Daoy (cell line): ENCODE data around the gene NOMO2. TPM values are rescaled to one million over a fixed set of nuclear protein-coding genes. Genes with fewer than 3 reads are reported as not detected.
"Not testable (repeated sequence)": the region's sequence is repeated elsewhere in the genome, so short reads cannot be mapped to it uniquely, and the experiment has no call there.

Source experiments
- DNase-seq: peaks from one replicate; pipeline ENCODE4 v3.0.0-alpha.2; 2015; ENCODE audit warnings: low read depth
- total RNA-seq: library from RNA; depleted of rRNA; stranded (reverse); fragments of >200 nt; shearing (Covaris generic); gene quantifications from 2 replicates; pipeline ENCODE4 v1.2.3, GENCODE V29; 2014; rRNA removed

Gene NOMO2
- 76.6 and 77.5 TPM in 2 replicates for total RNA-seq

- peak; percentile 7 for DNase-seq
These were observed at the start of gene NOMO2 for GRCh38 chr16:18561727-18562314. NOMO2 (minus strand) TSS chr16:18562097; CDS start chr16:18562040, 57 bp downstream.

- not testable (repeated sequence) for DNase-seq
These were observed 48.4 kb upstream of the NOMO2 start for GRCh38 chr16:18610147-18610803.

DNA sequence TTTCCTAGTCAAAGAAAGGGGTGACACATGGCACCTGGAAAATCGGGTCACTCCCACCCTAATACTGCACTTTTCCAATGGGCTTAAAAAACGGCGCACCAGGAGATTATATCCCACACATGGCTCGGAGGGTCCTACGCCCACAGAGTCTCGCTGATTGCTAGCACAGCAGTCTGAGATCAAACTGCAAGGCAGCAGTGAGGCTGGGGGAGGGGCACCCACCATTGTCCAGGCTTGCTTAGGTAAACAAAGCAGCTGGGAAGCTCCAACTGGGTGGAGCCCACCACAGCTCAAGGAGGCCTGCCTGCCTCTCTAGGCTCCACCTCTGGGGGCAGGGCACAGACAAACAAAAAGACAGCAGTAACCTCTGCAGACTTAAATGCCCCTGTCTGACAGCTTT lies 46.4 kb upstream of the NOMO2 start:
- DNase-seq, result not testable (repeated sequence)

DNA sequence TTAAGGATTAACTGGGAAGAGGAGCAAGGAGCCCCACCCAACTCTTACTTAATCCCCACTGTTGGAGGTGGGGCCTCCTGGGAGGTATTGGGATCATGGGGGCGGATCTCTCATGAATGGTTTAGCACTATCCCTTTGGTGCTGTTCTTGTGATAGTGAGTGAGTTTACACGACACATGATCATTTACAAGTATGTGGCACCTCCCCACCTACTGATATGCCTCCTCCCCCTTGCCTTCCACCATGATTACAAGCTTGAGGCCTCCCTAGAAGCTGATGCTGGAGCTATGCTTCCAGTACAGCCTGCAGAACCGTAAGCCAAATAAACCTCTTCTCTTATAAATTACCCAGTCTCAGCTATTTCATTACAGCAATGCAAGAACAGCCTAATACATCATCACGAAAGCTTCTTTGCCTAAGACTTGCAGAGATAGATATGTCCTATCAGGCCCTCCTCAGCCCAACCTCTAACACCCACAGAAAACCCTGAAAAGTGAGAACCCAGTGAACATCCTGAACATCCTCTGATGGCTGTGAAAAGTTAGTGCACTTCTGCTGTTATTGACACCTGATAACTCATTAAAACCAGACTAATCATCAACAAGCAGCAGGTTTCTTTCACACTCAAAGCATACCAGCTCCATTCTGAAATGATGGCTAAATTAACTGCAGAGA lies 41.8 kb upstream of the NOMO2 start:
- not testable (repeated sequence) for DNase-seq

DNA sequence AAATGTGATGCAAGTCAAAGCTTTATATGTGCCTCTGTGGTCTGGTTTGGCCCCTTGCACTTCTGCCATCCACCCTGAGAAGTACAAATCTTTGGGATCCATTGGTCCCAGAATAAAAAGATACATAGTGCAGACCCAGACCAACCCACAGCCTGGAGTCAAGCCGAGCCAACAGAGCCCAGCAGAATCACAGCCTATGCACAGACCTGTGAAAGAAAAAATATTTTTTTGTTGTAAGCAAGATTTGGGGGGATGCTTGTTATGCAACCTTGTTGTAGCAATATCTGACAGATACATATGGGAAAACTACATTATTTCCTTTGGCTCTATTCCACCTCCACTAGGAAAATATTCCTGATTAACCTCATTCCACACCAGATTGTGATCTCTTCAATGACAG lies 36.7 kb upstream of the NOMO2 start:
- not testable (repeated sequence) for DNase-seq

DNA sequence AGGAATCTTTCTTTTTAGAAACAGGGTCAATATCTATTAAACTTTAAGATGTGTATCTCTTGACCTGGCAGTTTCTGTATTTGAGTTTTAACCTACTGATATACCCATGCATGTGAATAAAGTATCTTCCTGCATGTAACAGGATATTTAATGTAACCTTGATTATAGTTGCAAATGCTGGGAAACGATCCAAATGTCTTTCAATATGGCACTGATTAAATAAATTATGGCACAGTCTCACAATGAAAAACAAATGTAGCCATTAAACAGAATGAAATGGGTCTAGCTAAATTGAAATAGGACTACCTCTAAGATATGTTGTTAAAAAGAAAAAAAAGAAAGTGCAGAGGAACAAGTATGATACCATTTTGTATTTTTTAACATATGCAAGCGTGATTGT lies 35.8 kb upstream of the NOMO2 start:
- DNase-seq, result not testable (repeated sequence)

- DNase-seq, result peak; percentile 30
These were observed 35.4 kb upstream of the NOMO2 start for GRCh38 chr16:18597319-18597718.

DNA sequence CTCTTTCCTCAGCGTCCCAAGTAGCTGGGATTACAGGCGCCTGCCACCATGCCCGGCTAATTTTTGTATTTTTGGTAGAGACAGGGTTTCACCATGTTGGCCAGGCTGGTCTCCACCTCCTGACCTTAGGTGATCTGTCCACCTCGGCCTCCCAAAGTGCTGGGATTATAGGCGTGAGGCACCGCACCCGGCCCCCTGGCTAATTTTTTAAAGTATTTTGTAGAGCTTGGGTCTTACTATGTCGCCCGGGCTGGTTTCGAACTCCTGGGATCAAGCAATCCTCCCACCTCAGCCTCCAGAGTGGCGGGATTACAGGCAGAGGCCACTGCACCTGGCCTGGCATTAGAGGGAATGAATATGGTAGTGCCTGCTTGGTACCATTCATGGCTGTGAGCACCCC lies 33.9 kb upstream of the NOMO2 start:
- DNase-seq, result not testable (repeated sequence)

- DNase-seq, result peak; percentile 82
These were observed 33.0 kb upstream of the NOMO2 start for GRCh38 chr16:18594880-18595279.

DNA sequence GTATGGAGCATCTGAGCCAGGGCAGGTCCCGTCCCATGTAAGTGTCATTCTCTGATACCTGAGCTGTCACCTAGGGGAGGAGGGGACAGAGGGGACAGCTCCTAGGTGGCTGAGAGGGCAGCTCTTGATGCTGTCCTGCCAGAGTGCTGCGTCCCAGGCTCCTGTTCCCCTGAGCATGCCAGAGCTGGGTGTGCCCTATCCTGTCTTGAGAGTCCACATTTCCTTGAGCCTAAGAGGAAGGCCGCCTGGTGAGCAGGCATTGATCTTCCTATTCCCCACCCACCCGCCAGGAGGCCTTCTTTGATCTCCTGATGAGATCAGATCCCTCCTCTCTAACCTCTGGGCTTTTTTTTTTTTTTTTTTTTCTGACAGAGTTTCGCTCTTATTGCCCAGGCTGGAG lies 32.0 kb upstream of the NOMO2 start:
- peak; percentile 13 for DNase-seq

DNA sequence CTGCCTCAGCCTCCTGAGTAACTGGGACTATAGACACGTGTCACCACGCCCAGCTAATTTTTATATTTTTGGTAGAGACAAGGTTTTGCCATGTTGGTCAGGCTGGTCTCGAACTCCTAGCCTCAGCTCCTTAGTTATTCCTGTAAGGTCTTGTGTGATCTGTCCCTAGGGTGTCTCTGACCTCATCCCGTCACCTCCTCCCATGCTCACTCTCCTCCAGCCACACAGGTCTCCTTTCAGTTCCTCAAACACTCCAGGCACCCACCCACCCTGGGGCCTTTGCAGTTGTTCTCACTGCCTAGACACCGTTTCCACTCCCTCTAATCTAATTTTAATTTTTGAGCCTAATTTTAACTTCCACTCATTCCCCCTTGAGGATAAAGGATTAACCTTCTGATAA lies 31.1 kb upstream of the NOMO2 start:
- DNase-seq, result not testable (repeated sequence)

GRCh38 chr16:18591908-18592307 lies 30.0 kb upstream of the NOMO2 start:
- peak; percentile 49 for DNase-seq

- DNase-seq, result not testable (repeated sequence)
These were observed 29.5 kb upstream of the NOMO2 start for GRCh38 chr16:18591441-18591840.

DNA sequence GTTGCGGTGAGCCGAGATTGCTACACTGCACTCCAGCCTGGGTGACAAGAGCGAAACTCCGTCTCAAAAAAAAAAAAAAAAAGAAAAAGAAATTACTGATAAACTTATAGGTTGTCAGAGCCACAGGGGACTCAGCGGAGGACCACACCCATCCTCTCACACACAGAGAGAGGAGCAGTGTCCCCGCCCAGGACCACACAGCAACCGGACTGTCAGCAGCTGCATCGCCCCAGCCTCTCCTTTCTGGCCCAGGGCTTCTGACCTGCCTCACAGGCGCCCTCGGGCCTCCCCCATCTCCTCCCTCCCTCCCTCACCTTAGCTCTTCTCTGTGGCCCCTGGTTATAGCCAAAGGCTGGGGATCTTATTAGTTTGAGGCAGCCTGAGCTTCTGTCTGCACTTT lies 27.9 kb upstream of the NOMO2 start:
- not testable (repeated sequence) for DNase-seq

- DNase-seq, result not testable (repeated sequence)
These were observed 25.0 kb upstream of the NOMO2 start for GRCh38 chr16:18586560-18587540.

GRCh38 chr16:18585789-18586188 lies 23.9 kb upstream of the NOMO2 start:
- not testable (repeated sequence) for DNase-seq

GRCh38 chr16:18582902-18583301 lies 21.0 kb upstream of the NOMO2 start:
- DNase-seq, result no peak

DNA sequence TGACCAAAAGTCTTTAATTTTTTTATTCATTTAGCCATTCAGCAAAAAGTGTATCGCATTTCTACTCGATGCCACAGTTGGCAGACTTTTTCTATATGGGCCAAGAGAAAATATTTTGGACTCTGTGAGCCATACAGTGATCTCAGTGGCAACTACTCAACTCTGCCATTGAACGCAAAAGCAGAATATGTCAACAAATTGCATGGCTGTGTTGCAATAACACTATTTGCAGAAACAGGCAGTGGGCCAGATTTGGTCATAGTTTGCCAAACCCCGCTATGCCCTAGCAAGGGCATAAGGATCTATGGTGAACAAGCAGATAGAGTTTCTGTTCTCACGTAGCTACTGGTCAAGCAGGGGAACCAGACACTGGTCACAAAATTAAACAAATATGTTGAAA lies 18.5 kb upstream of the NOMO2 start:
- DNase-seq, result not testable (repeated sequence)

DNA sequence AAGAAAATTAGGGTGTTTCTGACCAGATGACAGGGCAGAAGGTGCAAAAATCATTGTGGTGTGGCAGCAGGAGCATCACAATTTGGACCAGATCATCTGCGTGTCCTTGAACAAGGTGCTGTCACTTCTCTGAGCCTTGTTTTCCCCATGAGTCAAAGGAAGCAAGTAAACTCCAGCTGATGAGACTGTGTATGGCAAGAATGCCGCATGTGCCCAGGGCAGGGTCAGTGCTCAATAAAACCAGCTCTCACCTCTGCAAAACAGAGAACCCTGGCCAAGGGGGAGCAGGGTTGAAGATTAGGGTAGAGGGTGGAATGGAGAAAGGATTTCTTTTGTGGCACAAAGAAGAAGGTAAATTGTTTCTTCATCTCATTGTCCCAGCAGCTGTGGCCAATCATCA lies 17.4 kb upstream of the NOMO2 start:
- not testable (repeated sequence) for DNase-seq

- DNase-seq, result not testable (repeated sequence)
These were observed 16.0 kb upstream of the NOMO2 start for GRCh38 chr16:18577942-18578341.

GRCh38 chr16:18575945-18576344 lies 14.0 kb upstream of the NOMO2 start:
- DNase-seq, result not testable (repeated sequence)
